Activated CD4-positive, alpha-beta T cell treated with anti-CD3 and anti-CD28 coated beads, Interleukin-2, Interleukin-4, amounts not matched to agents 100 ng/mL and 50 ng/mL, durations not matched to agents 16 hours and 8 hours (primary cell): ENCODE measurements around the gene DHH.
A peak's percentile ranks its signal among the peaks of the same experiment; 100 is the strongest.

Experiments
- DNase-seq: peaks from one replicate; pipeline ENCODE4 v3.0.0-alpha.2; 2020; ENCODE audit warnings: low spot score

DHH gene

GRCh38 chr12:49050507-49051372 is 43.9 kb downstream of the DHH start:
- no peak for DNase-seq

GRCh38 chr12:49049566-49050224 is 44.9 kb downstream of the DHH start:
- DNase-seq: no peak

- no peak for DNase-seq
Measured at GRCh38 chr12:49048953-49049352, 45.6 kb downstream of the DHH start.

GRCh38 chr12:49046129-49046895 is 48.3 kb downstream of the DHH start:
- DNase-seq: no peak

- DNase-seq: no peak
Measured at GRCh38 chr12:49044660-49045059, 49.9 kb downstream of the DHH start.

- DNase-seq: peak; percentile 81
Measured at GRCh38 chr12:49043856-49044258, 50.7 kb downstream of the DHH start.

GRCh38 chr12:49043241-49043640 is 51.4 kb downstream of the DHH start:
- DNase-seq: no peak

- no peak for DNase-seq
Measured at GRCh38 chr12:49041881-49042484, 52.6 kb downstream of the DHH start.

GRCh38 chr12:49041036-49041880 is 53.3 kb downstream of the DHH start:
- no peak for DNase-seq

- DNase-seq: no peak
Measured at GRCh38 chr12:49040364-49040855, 54.2 kb downstream of the DHH start.

GRCh38 chr12:49039421-49040363 is 54.9 kb downstream of the DHH start:
- no peak for DNase-seq

- no peak for DNase-seq
Measured at GRCh38 chr12:49038291-49038955, 56.2 kb downstream of the DHH start.

- DNase-seq: no peak
Measured at GRCh38 chr12:49037947-49038237, 56.7 kb downstream of the DHH start.

- no peak for DNase-seq
Measured at GRCh38 chr12:49037111-49037946, 57.3 kb downstream of the DHH start.
